HepG2 (cell line): ENCODE measurements around the gene ZNF584. TPM values are rescaled to one million over a fixed set of nuclear protein-coding genes. Genes with fewer than 3 reads are reported as not detected.

Source experiments
- BRD4 ChIP-seq: sonication (generic); formaldehyde crosslinking; IDR thresholded peaks from 2 replicates; pipeline ENCODE4 v1.4.0; 2020; ENCODE audit warnings: missing genetic modification reagents
- EED ChIP-seq: sonication (generic); formaldehyde crosslinking; IDR thresholded peaks from 2 replicates; pipeline ENCODE4 v1.5.0; 2020; ENCODE audit warnings: mild to moderate bottlenecking, missing genetic modification reagents
- HIVEP1 ChIP-seq: sonication (generic); formaldehyde crosslinking; IDR thresholded peaks from 2 replicates; pipeline ENCODE4 v1.4.0; 2020; ENCODE audit warnings: mild to moderate bottlenecking, missing genetic modification reagents
- HNF1A ChIP-seq, 2 experiments: sonication (generic) in 1 of 2; formaldehyde crosslinking in 1 of 2; IDR thresholded peaks; 2 replicates each; pipeline versions ENCODE4 v1.4.0 to v1.6.1; 2016 to 2020; ENCODE audit warnings: borderline replicate concordance in 1 of 2, low read depth in 1 of 2, mild to moderate bottlenecking in 1 of 2, missing genetic modification reagents in 1 of 2
- HNRNPH1 ChIP-seq: fragments of 200-400 bp; formaldehyde crosslinking; optimal IDR thresholded peaks from 2 replicates; pipeline ENCODE3; 2017; ENCODE audit warnings: mild to moderate bottlenecking, low read depth, low read length
- KDM4B ChIP-seq: sonication (generic); formaldehyde crosslinking; IDR thresholded peaks from 2 replicates; pipeline ENCODE4 v1.4.0; 2020; ENCODE audit warnings: missing genetic modification reagents
- MAFF ChIP-seq: IDR thresholded peaks from 2 replicates; pipeline ENCODE4 v1.6.1; 2011; ENCODE audit warnings: low read depth, low read length, improper control_type of control experiment
- MAZ ChIP-seq, 2 experiments: sonication (generic) in 1 of 2; formaldehyde crosslinking in 1 of 2; IDR thresholded peaks; 2 replicates each; pipeline versions ENCODE4 v1.5.0 to v1.6.1; 2012 to 2020; ENCODE audit warnings: low read depth in 2 of 2, mild to moderate bottlenecking in 2 of 2, borderline replicate concordance in 1 of 2, improper control_type of control experiment in 1 of 2, low read length in 1 of 2, missing genetic modification reagents in 1 of 2, moderate library complexity in 1 of 2
- MEIS2 ChIP-seq: sonication (generic); formaldehyde crosslinking; IDR thresholded peaks from 2 replicates; pipeline ENCODE4 v1.9.0; 2021; ENCODE audit warnings: mild to moderate bottlenecking, missing genetic modification reagents
- MTA3 ChIP-seq: sonication (generic); formaldehyde crosslinking; IDR thresholded peaks from 2 replicates; pipeline ENCODE4 v1.4.0; 2020; ENCODE audit warnings: missing genetic modification reagents
- PITX1 ChIP-seq: sonication (generic); formaldehyde crosslinking; IDR thresholded peaks from 2 replicates; pipeline ENCODE4 v1.5.1; 2020; ENCODE audit warnings: mild to moderate bottlenecking, missing genetic modification reagents
- RBM22 ChIP-seq: fragments of 200-400 bp; formaldehyde crosslinking; optimal IDR thresholded peaks from 2 replicates; pipeline ENCODE3; 2017; ENCODE audit warnings: mild to moderate bottlenecking, low read length, moderate library complexity
- SAFB2 ChIP-seq: sonication (generic); formaldehyde crosslinking; IDR thresholded peaks from 2 replicates; pipeline ENCODE4 v1.5.1; 2020; ENCODE audit warnings: missing genetic modification reagents, low read depth, mild to moderate bottlenecking, borderline replicate concordance
- SP1 ChIP-seq, 2 experiments: fragments of 450-650 bp in 1 of 2; sonication (generic) in 1 of 2; formaldehyde crosslinking in 1 of 2; IDR thresholded peaks; 2 replicates each; pipeline versions ENCODE4 v1.4.0 to v1.6.1; 2016 to 2020; ENCODE audit warnings: missing genetic modification reagents in 1 of 2
- ZBTB38 ChIP-seq: sonication (generic); formaldehyde crosslinking; IDR thresholded peaks from 2 replicates; pipeline ENCODE4 v1.5.1; 2020; ENCODE audit warnings: mild to moderate bottlenecking, missing genetic modification reagents
- ZKSCAN5 ChIP-seq: sonication (generic); formaldehyde crosslinking; IDR thresholded peaks from 2 replicates; pipeline ENCODE4 v1.5.1; 2020; ENCODE audit warnings: mild to moderate bottlenecking, missing genetic modification reagents
- ZMYM4 ChIP-seq: sonication (generic); formaldehyde crosslinking; IDR thresholded peaks from 2 replicates; pipeline ENCODE4 v1.8.1; 2023; ENCODE audit warnings: mild to moderate bottlenecking, missing genetic modification reagents
- ZNF501 ChIP-seq: sonication (generic); formaldehyde crosslinking; IDR thresholded peaks from 2 replicates; pipeline ENCODE4 v1.5.1; 2020; ENCODE audit warnings: mild to moderate bottlenecking, moderate library complexity, missing genetic modification reagents
- ZNF564 ChIP-seq: sonication (generic); formaldehyde crosslinking; IDR thresholded peaks from 2 replicates; pipeline ENCODE4 v1.8.1; 2023; ENCODE audit warnings: mild to moderate bottlenecking, missing genetic modification reagents
- ZNF772 ChIP-seq: sonication (generic); formaldehyde crosslinking; IDR thresholded peaks from 2 replicates; pipeline ENCODE4 v1.5.0; 2020; ENCODE audit warnings: mild to moderate bottlenecking, missing genetic modification reagents
- ZNF775 ChIP-seq: sonication (generic); formaldehyde crosslinking; IDR thresholded peaks from 2 replicates; pipeline ENCODE4 v1.4.0; 2020; ENCODE audit warnings: missing genetic modification reagents, mild to moderate bottlenecking, moderate library complexity, borderline replicate concordance
- polyA plus RNA-seq, 8 experiments: library from polyadenylated mRNA; depleted of rRNA in 3 of 8; stranded (reverse) in 7 of 8; unstranded in 1 of 8; fragments of >200 nt; fragmentation: Illumina TruSeq in 4 of 8; extraction: Trizol in 4 of 8; gene quantifications; 2 replicates each; pipeline versions ENCODE4 v1.2.1 to v1.2.3, GENCODE V29; 2011 to 2016; ENCODE audit warnings: low read depth in 4 of 8, missing spikeins in 1 of 8, mixed read lengths in 1 of 8; ENCODE audit not compliant: insufficient read depth in 1 of 8
- total RNA-seq, 5 experiments: library from RNA; depleted of rRNA; stranded (reverse); fragments of >200 nt; fragmentation: Illumina TruSeq; extraction: Trizol; gene quantifications; 2 replicates each; pipeline ENCODE4 v1.2.3, GENCODE V29; 2016; ENCODE audit warnings: low read depth in 1 of 5
- TF ChIP-seq, protein P1 (sequence below): sonication (generic); formaldehyde crosslinking; IDR thresholded peaks from 2 replicates; pipeline ENCODE4 v1.9.0; 2022; ENCODE audit warnings: missing genetic modification reagents, mild to moderate bottlenecking, borderline replicate concordance
- TF ChIP-seq, protein P2 (sequence below): sonication (generic); formaldehyde crosslinking; IDR thresholded peaks from 2 replicates; pipeline ENCODE4 v1.5.0; 2020; ENCODE audit warnings: missing genetic modification reagents

Gene ZNF584
- total and polyA plus RNA-seq, 2 of the 13 experiments (the other 11 are each of a cell fraction or from before 2014, with no cell fraction given), result 2.4 to 7.0 TPM

- TF ChIP-seq HNF1A (IDR thresholded peaks at IDR 0.05; ENCODE audit: low read depth), result no peak
- 0 out of 2 replicates have a peak, but pooled peaks have one; percentile 25 for TF ChIP-seq HNF1A (CRISPR knock-in tag; IDR thresholded peaks at IDR 0.05; ENCODE audit: borderline replicate concordance)
- peak; percentile 65; the same call in 1 of the 2 replicates for TF ChIP-seq EED (CRISPR knock-in tag)
- 0 out of 2 replicates have a peak, but pooled peaks have one; percentile 2 for TF ChIP-seq MEIS2
- TF ChIP-seq KDM4B (CRISPR knock-in tag), result peak; percentile 56; the same call in 1 of the 2 replicates
- no peak for TF ChIP-seq SP1 (IDR thresholded peaks at IDR 0.05)
- TF ChIP-seq SP1 (CRISPR knock-in tag; IDR thresholded peaks at IDR 0.05), result peak; percentile 8; the same call in 1 of the 2 replicates
- no peak for TF ChIP-seq MAFF
- TF ChIP-seq ZBTB38 (CRISPR knock-in tag), result peak; percentile 75
- TF ChIP-seq HNRNPH1, result peak; percentile 32
- TF ChIP-seq, protein P1, sequence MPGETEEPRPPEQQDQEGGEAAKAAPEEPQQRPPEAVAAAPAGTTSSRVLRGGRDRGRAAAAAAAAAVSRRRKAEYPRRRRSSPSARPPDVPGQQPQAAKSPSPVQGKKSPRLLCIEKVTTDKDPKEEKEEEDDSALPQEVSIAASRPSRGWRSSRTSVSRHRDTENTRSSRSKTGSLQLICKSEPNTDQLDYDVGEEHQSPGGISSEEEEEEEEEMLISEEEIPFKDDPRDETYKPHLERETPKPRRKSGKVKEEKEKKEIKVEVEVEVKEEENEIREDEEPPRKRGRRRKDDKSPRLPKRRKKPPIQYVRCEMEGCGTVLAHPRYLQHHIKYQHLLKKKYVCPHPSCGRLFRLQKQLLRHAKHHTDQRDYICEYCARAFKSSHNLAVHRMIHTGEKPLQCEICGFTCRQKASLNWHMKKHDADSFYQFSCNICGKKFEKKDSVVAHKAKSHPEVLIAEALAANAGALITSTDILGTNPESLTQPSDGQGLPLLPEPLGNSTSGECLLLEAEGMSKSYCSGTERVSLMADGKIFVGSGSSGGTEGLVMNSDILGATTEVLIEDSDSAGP (CRISPR knock-in tag), result no peak; the same call in 1 of the 2 replicates
- peak; percentile 68 for TF ChIP-seq RBM22
- no peak for TF ChIP-seq PITX1 (CRISPR knock-in tag)
- TF ChIP-seq ZKSCAN5 (CRISPR knock-in tag), result peak; percentile 55; the same call in 1 of the 2 replicates
- TF ChIP-seq MTA3, result no peak
- TF ChIP-seq ZNF501, result peak; percentile 44; the same call in 1 of the 2 replicates
- 0 out of 2 replicates have a peak, but pooled peaks have one; percentile 12 for TF ChIP-seq MAZ (IDR thresholded peaks at IDR 0.05; ENCODE audit: borderline replicate concordance, low read depth, low read length)
- peak; percentile 41; the same call in 1 of the 2 replicates for TF ChIP-seq MAZ (CRISPR knock-in tag; IDR thresholded peaks at IDR 0.05; ENCODE audit: low read depth)
- no peak for TF ChIP-seq BRD4 (CRISPR knock-in tag)
- TF ChIP-seq ZNF564 (CRISPR knock-in tag), result peak; percentile 27; the same call in 1 of the 2 replicates
- 0 out of 2 replicates have a peak, but pooled peaks have one; percentile 10 for TF ChIP-seq ZMYM4 (CRISPR knock-in tag)
- no peak for TF ChIP-seq ZNF775 (CRISPR knock-in tag)
- TF ChIP-seq, protein P2, sequence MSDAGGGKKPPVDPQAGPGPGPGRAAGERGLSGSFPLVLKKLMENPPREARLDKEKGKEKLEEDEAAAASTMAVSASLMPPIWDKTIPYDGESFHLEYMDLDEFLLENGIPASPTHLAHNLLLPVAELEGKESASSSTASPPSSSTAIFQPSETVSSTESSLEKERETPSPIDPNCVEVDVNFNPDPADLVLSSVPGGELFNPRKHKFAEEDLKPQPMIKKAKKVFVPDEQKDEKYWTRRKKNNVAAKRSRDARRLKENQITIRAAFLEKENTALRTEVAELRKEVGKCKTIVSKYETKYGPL (CRISPR knock-in tag), result no peak
- TF ChIP-seq ZNF772 (CRISPR knock-in tag), result 0 out of 2 replicates have a peak, but pooled peaks have one; percentile 44
- TF ChIP-seq HIVEP1 (CRISPR knock-in tag), result peak; percentile 68; the same call in 1 of the 2 replicates
- TF ChIP-seq SAFB2, result 0 out of 2 replicates have a peak, but pooled peaks have one; percentile 39
These were observed 46.6 kb upstream of the ZNF584 start (continued) for GRCh38 chr19:58361900-58362271.
